ACHN (cell line): ENCODE results near the gene PKD1L1.
A peak's percentile ranks its signal among the peaks of the same experiment; 100 is the strongest.
"Not testable (repeated sequence)": the region's sequence is repeated elsewhere in the genome, so short reads cannot be mapped to it uniquely, and the experiment has no call there.

Source experiments
- DNase-seq: peaks from one replicate; pipeline ENCODE4 v3.0.0-alpha.2; 2015
- in situ Hi-C: cut with HindIII; loops from 2 replicates; pipeline ENCODE4 v1.10.0; 2017; ENCODE audit warnings: low sequenced_read_pairs, low pct_ligation_motif_present, low pct_unique_long_range_greater_than_20kb

PKD1L1 gene

GRCh38 chr7:47795631-47796030, 152.6 kb downstream of the PKD1L1 start:
- in situ Hi-C loops = no loop called here
- no peak for DNase-seq

- in situ Hi-C loops, DNase-seq: not testable (repeated sequence)
Observed at GRCh38 chr7:47795126-47795525, 153.1 kb downstream of the PKD1L1 start.

- no peak for DNase-seq
- in situ Hi-C loops = no loop called here
Observed at GRCh38 chr7:47794016-47794415, 154.2 kb downstream of the PKD1L1 start.

- in situ Hi-C loops, DNase-seq: not testable (repeated sequence)
Observed at GRCh38 chr7:47793186-47793585, 155.1 kb downstream of the PKD1L1 start.

GRCh38 chr7:47792521-47793121, 155.6 kb downstream of the PKD1L1 start:
- DNase-seq = peak; percentile 35
- in situ Hi-C loops = no loop called here

GRCh38 chr7:47791682-47792081, 156.6 kb downstream of the PKD1L1 start:
- in situ Hi-C loops = no loop called here
- DNase-seq = no peak

GRCh38 chr7:47788083-47788482, 160.2 kb downstream of the PKD1L1 start:
- in situ Hi-C loops = no loop called here
- DNase-seq = no peak

GRCh38 chr7:47787249-47788069, 160.8 kb downstream of the PKD1L1 start:
- DNase-seq = no peak
- in situ Hi-C loops = no loop called here

- in situ Hi-C loops = no loop called here
- DNase-seq = peak; percentile 100
Observed at GRCh38 chr7:47786557-47787248, 161.6 kb downstream of the PKD1L1 start.

GRCh38 chr7:47785923-47786556, 162.2 kb downstream of the PKD1L1 start:
- no peak for DNase-seq
- in situ Hi-C loops = no loop called here

GRCh38 chr7:47783456-47784223, 164.6 kb downstream of the PKD1L1 start:
- in situ Hi-C loops = no loop called here
- DNase-seq = peak; percentile 98

GRCh38 chr7:47782792-47783191, 165.5 kb downstream of the PKD1L1 start:
- in situ Hi-C loops = no loop called here
- DNase-seq = no peak

- no peak for DNase-seq
- in situ Hi-C loops = no loop called here
Observed at GRCh38 chr7:47782022-47782421, 166.2 kb downstream of the PKD1L1 start.

GRCh38 chr7:47780555-47780954, 167.7 kb downstream of the PKD1L1 start:
- no peak for DNase-seq
- in situ Hi-C loops = no loop called here

- in situ Hi-C loops = no loop called here
Observed at GRCh38 chr7:47779341-47779771, 168.9 kb downstream of the PKD1L1 start.

GRCh38 chr7:47778153-47778661, 170.1 kb downstream of the PKD1L1 start:
- no peak for DNase-seq
- in situ Hi-C loops = no loop called here

More at GRCh38 chr7:47779341-47779771, 168.9 kb downstream of the PKD1L1 start:
- no peak for DNase-seq

- DNase-seq = no peak
- in situ Hi-C loops = no loop called here
Observed at GRCh38 chr7:47777531-47778152, 170.6 kb downstream of the PKD1L1 start.

GRCh38 chr7:47776335-47776734, 171.9 kb downstream of the PKD1L1 start:
- DNase-seq = no peak
- in situ Hi-C loops = no loop called here
